ENCODE results near the gene VPS54. TPM values are rescaled to one million over a fixed set of nuclear protein-coding genes. Genes with fewer than 3 reads are reported as not detected.

The VPS54 gene
- total RNA-seq, 1 experiment from 2014 or later: 12.4 TPM

DNA sequence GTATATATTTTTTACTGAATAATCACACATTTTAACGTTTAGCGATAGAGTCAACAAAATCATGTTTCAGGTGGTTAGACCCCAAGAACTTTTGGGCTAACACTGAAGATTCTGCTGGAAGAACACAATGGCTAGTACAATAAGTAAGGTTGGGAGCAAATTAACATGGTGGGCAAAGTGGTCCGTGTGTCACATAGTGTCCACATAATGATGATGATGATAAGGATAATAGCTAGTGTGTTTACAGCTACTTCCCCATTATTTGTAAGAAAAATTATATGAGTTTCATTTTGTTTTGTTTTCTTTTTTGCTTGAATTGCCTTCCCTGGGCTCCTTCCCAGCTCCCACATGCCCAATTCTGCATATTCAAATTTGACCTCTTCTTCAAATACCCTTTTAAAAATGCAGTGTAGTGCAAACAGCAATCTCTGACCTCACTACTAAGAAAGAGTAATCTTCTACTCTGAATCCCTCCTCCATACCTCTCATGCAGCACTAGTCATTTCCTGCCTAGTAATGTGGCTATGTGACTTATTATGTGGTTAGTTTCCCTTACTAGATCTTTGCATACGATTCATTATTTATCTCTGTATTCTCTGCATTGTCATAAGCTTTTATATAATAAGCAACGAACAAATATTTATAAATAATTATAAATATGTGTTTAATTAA lies 16.9 kb upstream of the VPS54 start:
- RAD21 ChIA-PET (ENCODE audit: low non-redundant PET in 1 of 2, low total read pairs in 2 of 2, uncharacterized antibody in 2 of 2, unreplicated experiment in 2 of 2): no interaction called here
- ATAC-seq: no peak

More for the DNA sequence above, 16.9 kb upstream of the VPS54 start:
- Histone ChIP-seq H3K4me2 (ENCODE audit: low read length) (no peak overlapping the region), H3K9me3 (ENCODE audit: control insufficient read depth in 1 of 2, insufficient read depth in 1 of 2, low read depth in 1 of 2, low read length in 2 of 2) (no peaks in the 10 kb centered on the region), H3K4me1 (ENCODE audit: control insufficient read depth in 1 of 2, insufficient read depth in 2 of 2, low read length in 2 of 2) (no peaks in the 10 kb centered on the region), H3K4me3 (replicated peaks in 1 of 2; ENCODE audit: low read depth in 1 of 2, low read length in 2 of 2) (no peak overlapping the region), H3K79me2 (ENCODE audit: insufficient read depth, low read length) (no peaks in the 10 kb centered on the region), H3K9ac (ENCODE audit: low read length) (no peak overlapping the region), H2AFZ (ENCODE audit: low read depth, low read length, poor library complexity, severe bottlenecking) (no peak overlapping the region), H3K36me3 (ENCODE audit: control insufficient read depth in 1 of 2, insufficient read depth in 2 of 2, low read length in 2 of 2) (no peaks in the 10 kb centered on the region), H4K20me1 (ENCODE audit: insufficient read depth) (no peaks in the 10 kb centered on the region), H3K9me2 (ENCODE audit: insufficient read depth) (no peaks in the 10 kb centered on the region), H3K27ac (ENCODE audit: low read depth, low read length) (no peak overlapping the region), H3K27me3 (ENCODE audit: insufficient read depth, low read length) (no peaks in the 10 kb centered on the region)
- DNase-seq (ENCODE audit: low read depth, low spot score): no peak
- BruUV-seq (replicated peaks): no TSS peak
- POLR2A ChIA-PET: no interaction called here
- CTCF ChIA-PET: no interaction called here
- TF ChIP-seq CBX3 (IDR thresholded peaks at IDR 0.05; ENCODE audit: low read depth) (no peak), CEBPB (IDR thresholded peaks at IDR 0.05; ENCODE audit: low read depth) (no peak), SRF (IDR thresholded peaks at IDR 0.05; ENCODE audit: low read depth) (no peak), SIN3A (IDR thresholded peaks at IDR 0.05; ENCODE audit: low read depth) (no peak), TCF7L2 (IDR thresholded peaks at IDR 0.05; ENCODE audit: borderline replicate concordance, extremely low read depth, insufficient read depth, insufficient read length) (no peak), EZH2 (IDR thresholded peaks at IDR 0.05) (no peak)
- TF ChIP-seq, protein P1, sequence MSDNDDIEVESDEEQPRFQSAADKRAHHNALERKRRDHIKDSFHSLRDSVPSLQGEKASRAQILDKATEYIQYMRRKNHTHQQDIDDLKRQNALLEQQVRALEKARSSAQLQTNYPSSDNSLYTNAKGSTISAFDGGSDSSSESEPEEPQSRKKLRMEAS (IDR thresholded peaks at IDR 0.05): no peak
- TF ChIP-seq, protein P2, sequence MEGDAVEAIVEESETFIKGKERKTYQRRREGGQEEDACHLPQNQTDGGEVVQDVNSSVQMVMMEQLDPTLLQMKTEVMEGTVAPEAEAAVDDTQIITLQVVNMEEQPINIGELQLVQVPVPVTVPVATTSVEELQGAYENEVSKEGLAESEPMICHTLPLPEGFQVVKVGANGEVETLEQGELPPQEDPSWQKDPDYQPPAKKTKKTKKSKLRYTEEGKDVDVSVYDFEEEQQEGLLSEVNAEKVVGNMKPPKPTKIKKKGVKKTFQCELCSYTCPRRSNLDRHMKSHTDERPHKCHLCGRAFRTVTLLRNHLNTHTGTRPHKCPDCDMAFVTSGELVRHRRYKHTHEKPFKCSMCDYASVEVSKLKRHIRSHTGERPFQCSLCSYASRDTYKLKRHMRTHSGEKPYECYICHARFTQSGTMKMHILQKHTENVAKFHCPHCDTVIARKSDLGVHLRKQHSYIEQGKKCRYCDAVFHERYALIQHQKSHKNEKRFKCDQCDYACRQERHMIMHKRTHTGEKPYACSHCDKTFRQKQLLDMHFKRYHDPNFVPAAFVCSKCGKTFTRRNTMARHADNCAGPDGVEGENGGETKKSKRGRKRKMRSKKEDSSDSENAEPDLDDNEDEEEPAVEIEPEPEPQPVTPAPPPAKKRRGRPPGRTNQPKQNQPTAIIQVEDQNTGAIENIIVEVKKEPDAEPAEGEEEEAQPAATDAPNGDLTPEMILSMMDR (IDR thresholded peaks at IDR 0.05 in 2 of 3, conservative IDR thresholded peaks at IDR 0.05 in 1 of 3; ENCODE audit: borderline replicate concordance in 1 of 3, insufficient read depth in 1 of 3, low read depth in 2 of 3, low read length in 2 of 3): no peak
- intact Hi-C loops (cut with micrococcal nuclease): no loop called here
